ENCODE measurements around the gene FAM117B.
"Not testable (repeated sequence)": the region's sequence is repeated elsewhere in the genome, so short reads cannot be mapped to it uniquely, and the experiment has no call there.

Gene FAM117B

DNA sequence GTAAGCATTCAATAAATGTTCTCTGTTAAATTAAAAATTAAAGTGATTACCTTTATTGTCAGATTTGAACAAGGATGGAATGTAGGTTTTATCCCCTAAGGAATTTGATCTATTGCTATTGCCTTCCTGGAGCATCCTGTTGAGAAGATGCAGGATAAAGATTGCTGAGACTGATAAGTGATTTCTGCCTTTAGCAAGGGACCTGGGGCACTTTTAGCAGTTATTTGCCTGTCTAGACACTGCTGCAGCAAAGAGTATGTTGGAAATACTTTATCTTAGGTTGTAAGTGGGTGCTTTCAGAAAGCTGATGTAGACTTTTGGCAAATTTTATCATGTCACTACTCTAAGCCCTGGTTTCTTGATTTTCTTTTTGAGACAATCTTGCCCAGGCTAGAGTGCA lies 69.5 kb downstream of the FAM117B start:
- Histone ChIP-seq H3K27ac (ENCODE audit: low read depth, low read length) (no peak overlapping the region), H3K4me3 (ENCODE audit: low read length) (no peak overlapping the region), H3K9ac (ENCODE audit: low read depth, low read length) (no peak overlapping the region), H3K4me1 (ENCODE audit: insufficient read depth, low read length) (no peaks in the 10 kb centered on the region), H3K27me3 (ENCODE audit: insufficient read depth, low read length) (no peaks in the 10 kb centered on the region), H3K36me3 (ENCODE audit: insufficient read depth, low read length) (no peaks in the 10 kb centered on the region), H3K9me3 (ENCODE audit: insufficient read depth, low read depth, low read length) (no peaks in the 10 kb centered on the region)

DNA sequence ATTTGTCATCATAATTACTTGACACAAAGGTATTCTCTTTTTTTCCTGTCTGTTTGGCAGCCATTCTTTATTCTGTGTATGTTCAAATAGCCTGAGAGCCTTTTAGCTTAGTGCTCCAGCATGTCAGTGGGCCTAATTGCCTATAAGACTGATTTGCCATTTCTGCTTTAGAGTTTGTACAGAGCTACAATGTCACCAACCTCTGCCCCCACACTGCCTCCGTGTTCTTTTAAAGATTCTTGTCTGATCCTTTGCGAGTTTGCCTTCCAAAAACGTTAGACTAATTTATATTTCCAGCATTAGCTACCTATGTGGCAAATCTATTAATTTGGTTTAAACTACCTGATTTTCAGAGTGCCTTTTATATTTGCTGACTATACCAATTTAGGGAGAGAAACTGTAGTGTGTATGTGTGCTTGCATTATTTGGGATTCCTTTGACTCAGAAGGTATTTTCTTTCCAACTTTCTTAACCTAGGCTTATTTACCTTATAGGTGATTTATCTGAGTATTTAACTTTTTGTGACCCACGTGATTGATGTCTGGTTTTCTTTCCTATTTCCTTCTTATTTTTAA lies 70.8 kb downstream of the FAM117B start:
- no peaks in the 10 kb centered on the region for H3K27me3 ChIP-seq (ENCODE audit: insufficient read depth, low read length)
- H3K4me3 ChIP-seq (ENCODE audit: low read length) = no peak overlapping the region
- 92% methylated on average over 4 of the region's 4 CpGs for WGBS
- no peaks in the 10 kb centered on the region for H3K36me3 ChIP-seq (ENCODE audit: insufficient read depth, low read length)
- no peaks in the 10 kb centered on the region for H3K4me1 ChIP-seq (ENCODE audit: insufficient read depth, low read length)
- H3K27ac ChIP-seq (ENCODE audit: low read depth, low read length) = no peak overlapping the region
- no peak overlapping the region for H3K9ac ChIP-seq (ENCODE audit: low read depth, low read length)
- no peaks in the 10 kb centered on the region for H3K9me3 ChIP-seq (ENCODE audit: insufficient read depth, low read depth, low read length)

DNA sequence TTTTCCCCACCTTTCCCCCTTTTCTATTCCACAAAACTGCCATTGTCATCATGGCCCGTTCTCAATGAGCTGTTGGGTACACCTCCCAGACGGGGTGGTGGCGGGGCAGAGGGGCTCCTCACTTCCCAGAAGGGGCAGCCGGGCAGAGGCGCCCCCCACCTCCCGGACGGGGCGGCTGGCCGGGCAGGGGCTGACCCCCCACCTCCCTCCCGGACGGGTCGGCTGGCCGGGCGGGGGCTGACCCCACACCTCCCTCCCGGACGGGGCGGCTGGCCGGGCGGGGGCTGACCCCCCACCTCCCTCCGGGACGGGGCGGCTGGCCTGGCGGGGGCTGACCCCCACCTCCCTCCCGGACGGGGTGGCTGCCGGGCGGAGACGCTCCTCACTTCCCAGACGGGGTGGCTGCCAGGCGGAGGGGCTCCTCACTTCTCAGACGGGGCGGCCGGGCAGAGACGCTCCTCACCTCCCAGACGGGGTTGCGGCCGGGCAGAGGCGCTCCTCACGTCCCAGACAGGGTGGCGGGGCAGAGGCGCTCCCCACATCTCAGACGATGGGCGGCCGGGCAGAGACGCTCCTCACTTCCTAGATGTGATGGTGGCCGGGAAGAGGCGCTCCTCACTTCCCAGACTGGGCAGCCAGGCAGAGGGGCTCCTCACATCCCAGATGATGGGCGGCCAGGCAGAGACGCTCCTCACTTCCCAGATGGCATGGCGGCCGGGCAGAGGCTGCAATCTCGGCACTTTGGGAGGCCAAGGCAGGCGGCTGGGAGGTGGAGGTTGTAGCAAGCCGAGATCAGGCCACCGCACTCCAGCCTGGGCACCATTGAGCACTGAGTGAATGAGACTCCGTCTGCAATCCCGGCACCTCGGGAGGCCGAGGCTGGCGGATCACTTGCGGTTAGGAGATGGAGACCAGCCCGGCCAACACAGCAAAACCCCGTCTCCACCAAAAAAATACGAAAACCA lies 80.5 kb downstream of the FAM117B start:
- H3K27ac ChIP-seq (ENCODE audit: low read depth, low read length); H3K9ac ChIP-seq (ENCODE audit: low read depth, low read length); H3K27me3 ChIP-seq (ENCODE audit: insufficient read depth, low read length); H3K4me1 ChIP-seq (ENCODE audit: insufficient read depth, low read length); H3K4me3 ChIP-seq (ENCODE audit: low read length); H3K36me3 ChIP-seq (ENCODE audit: insufficient read depth, low read length): not testable (repeated sequence)
- H3K9me3 ChIP-seq (ENCODE audit: insufficient read depth, low read depth, low read length) = 0 out of 2 replicates have a peak, but pooled peaks cover 14% of the 10 kb centered on the region
- WGBS = 97% methylated on average over 57 of the region's 64 CpGs

DNA sequence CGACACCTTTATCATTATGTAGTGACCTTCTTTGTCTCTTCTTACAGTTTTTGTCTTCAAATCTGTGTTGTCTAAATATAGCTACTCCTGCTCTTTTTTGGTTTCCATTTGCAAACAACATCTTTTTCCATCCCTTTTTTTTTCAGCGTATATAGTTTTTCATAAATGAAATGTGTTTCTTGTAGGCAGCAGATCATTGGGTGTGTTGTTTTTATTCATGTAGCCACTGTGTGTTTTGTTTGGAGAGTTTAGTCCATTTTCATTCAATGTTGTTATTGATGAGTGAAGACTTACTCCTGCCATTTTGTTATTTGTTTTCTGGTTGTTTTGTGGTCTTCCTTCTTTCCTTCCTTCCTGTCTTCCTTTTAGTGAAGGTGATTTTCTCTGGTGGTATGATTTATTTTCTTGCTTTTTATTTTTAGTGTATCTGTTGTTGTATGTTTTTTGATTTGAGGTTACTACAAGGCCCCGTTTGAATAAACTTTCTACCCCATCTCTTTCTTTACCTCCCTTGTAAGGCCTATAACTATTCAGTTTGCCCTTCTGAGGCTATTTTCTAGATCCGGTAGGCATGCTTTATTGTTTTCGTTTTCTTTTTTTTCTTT lies 81.4 kb downstream of the FAM117B start:
- H3K36me3 ChIP-seq (ENCODE audit: insufficient read depth, low read length) = no peaks in the 10 kb centered on the region
- WGBS = 98% methylated on average over 5 of the region's 5 CpGs
- 0 out of 2 replicates have a peak, but pooled peaks cover 2% of the 10 kb centered on the region for H3K4me1 ChIP-seq (ENCODE audit: insufficient read depth, low read length)
- 0 out of 2 replicates have a peak, but pooled peaks cover 14% of the 10 kb centered on the region for H3K9me3 ChIP-seq (ENCODE audit: insufficient read depth, low read depth, low read length)
- H3K27me3 ChIP-seq (ENCODE audit: insufficient read depth, low read length) = no peaks in the 10 kb centered on the region
- H3K4me3 ChIP-seq (ENCODE audit: low read length) = no peak overlapping the region
- H3K27ac ChIP-seq (ENCODE audit: low read depth, low read length) = no peak overlapping the region
- no peak overlapping the region for H3K9ac ChIP-seq (ENCODE audit: low read depth, low read length)

DNA sequence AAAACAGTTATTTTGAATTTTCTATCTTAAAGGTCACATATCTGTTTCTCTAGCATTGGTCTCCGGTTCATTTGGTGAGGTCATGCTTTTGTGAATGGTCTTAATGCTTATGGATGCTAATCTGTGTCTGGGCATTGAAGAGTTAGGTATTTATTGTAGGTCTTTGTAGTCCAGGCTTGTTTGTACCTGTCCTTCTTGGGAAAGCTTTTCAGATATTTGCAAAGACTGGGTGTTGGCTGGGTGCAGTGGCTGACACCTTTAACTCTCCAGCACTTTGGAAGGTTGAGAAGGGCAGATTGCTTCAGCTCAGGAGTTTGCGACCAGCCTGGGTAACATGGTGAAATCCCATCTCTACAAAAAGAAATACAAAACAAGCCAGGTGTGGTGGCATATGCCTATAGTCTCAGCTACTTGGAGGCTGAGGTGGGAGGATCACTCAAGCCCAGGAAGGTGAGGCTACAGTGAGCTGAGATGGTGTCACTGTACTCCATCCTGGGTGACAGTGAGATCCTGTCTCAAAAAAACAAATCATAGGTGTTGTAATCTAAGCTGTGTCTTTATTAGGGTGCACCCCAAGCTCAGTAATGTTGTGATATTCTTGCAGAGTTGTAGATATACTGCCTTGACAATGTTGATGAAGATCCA lies 82.3 kb downstream of the FAM117B start:
- H3K4me3 ChIP-seq (ENCODE audit: low read length) = no peak overlapping the region
- 0 out of 2 replicates have a peak, but pooled peaks cover 3% of the 10 kb centered on the region for H3K4me1 ChIP-seq (ENCODE audit: insufficient read depth, low read length)
- H3K27ac ChIP-seq (ENCODE audit: low read depth, low read length) = no peak overlapping the region
- H3K9ac ChIP-seq (ENCODE audit: low read depth, low read length) = no peak overlapping the region
- H3K27me3 ChIP-seq (ENCODE audit: insufficient read depth, low read length) = no peaks in the 10 kb centered on the region
- H3K36me3 ChIP-seq (ENCODE audit: insufficient read depth, low read length) = no peaks in the 10 kb centered on the region
- WGBS = 97% methylated on average over 2 of the region's 2 CpGs
- H3K9me3 ChIP-seq (ENCODE audit: insufficient read depth, low read depth, low read length) = 0 out of 2 replicates have a peak, but pooled peaks cover 14% of the 10 kb centered on the region

DNA sequence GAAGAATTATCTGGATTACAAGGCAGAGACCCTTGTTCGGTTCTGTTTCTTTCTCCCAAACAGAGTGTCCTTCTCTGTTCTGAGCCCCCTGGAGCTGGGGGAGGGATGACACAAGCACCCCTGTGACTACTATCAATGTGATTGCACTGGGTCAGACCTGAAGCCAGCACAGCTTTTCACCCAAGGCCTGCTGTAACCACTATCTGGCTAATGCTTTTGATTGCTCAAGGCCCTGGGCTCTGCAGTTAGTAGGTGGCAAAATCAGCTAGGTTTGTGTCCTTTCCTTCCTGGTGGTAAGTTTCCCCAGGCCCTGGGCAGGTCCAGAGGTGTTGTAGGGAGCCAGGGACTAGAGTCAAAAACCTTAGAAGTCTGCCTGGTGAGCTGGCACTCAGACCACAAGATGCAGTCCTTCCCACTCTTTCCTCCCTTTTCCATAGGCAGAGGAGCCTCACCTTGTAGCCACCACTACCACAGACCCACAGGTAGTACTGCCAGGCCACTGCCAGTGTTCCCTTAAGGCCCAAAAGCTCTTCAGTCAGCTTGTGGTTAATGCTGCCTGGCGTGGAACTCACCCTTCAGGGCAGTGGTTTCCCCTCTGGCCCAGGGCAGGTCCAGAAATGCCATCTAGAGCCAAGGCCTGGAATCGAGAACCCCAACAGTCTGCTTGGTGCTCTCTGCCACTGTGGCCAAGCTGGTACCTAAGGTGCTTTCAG lies 83.0 kb downstream of the FAM117B start:
- Histone ChIP-seq H3K27me3 (ENCODE audit: insufficient read depth, low read length) (no peaks in the 10 kb centered on the region), H3K9me3 (ENCODE audit: insufficient read depth, low read depth, low read length) (0 out of 2 replicates have a peak, but pooled peaks cover 9% of the 10 kb centered on the region), H3K4me3 (ENCODE audit: low read length) (no peak overlapping the region), H3K4me1 (ENCODE audit: insufficient read depth, low read length) (0 out of 2 replicates have a peak, but pooled peaks cover 3% of the 10 kb centered on the region), H3K36me3 (ENCODE audit: insufficient read depth, low read length) (no peaks in the 10 kb centered on the region), H3K9ac (ENCODE audit: low read depth, low read length) (no peak overlapping the region), H3K27ac (ENCODE audit: low read depth, low read length) (no peak overlapping the region)
- WGBS = 90% methylated on average over 3 of the region's 3 CpGs

DNA sequence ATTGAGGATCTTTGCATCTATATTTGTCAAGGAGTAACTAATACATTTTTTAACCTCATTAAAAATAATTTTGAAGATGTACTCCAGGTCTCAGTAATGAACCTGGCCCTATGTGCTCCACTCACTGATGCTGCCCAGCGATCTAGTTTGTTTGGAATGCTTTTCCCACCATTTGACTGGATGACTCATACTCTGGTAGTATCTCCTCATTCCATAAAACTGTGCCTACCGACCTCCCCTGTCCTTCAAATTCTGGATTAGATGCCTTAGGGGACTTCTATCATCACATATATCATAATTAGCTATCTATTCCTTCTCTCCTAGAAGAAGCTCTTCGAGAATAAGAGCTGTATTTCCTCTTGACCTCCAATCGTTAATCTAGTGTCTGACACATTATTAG lies 83.8 kb downstream of the FAM117B start:
- H3K36me3 ChIP-seq (ENCODE audit: insufficient read depth, low read length) = no peaks in the 10 kb centered on the region
- no peak overlapping the region for H3K27ac ChIP-seq (ENCODE audit: low read depth, low read length)
- H3K4me3 ChIP-seq (ENCODE audit: low read length) = no peak overlapping the region
- 0 out of 2 replicates have a peak, but pooled peaks cover 3% of the 10 kb centered on the region for H3K4me1 ChIP-seq (ENCODE audit: insufficient read depth, low read length)
- H3K9me3 ChIP-seq (ENCODE audit: insufficient read depth, low read depth, low read length) = 0 out of 2 replicates have a peak, but pooled peaks cover 8% of the 10 kb centered on the region
- 85% methylated on average over 4 of the region's 4 CpGs for WGBS
- H3K27me3 ChIP-seq (ENCODE audit: insufficient read depth, low read length) = no peaks in the 10 kb centered on the region
- H3K9ac ChIP-seq (ENCODE audit: low read depth, low read length) = no peak overlapping the region

DNA sequence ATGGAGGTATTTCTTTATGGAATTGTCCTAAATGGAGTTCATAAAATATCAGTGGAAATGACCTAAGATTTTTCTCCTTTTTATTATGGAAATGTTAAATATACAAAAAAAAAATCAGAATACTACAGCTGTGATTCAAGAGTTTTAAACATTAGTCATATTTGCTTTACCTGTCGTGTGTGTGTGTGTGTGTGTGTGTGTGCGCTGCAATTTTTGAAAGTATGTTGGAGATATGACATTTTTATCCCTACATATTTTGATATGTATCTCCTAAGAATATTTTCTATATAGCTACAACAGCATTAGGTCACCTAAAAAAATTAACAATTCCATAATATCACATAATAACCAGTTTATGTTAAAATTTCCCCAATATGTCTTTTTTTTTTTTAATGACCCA lies 85.5 kb downstream of the FAM117B start:
- no peak overlapping the region for H3K4me3 ChIP-seq (ENCODE audit: low read length)
- H3K27ac ChIP-seq (ENCODE audit: low read depth, low read length) = no peak overlapping the region
- H3K27me3 ChIP-seq (ENCODE audit: insufficient read depth, low read length) = no peaks in the 10 kb centered on the region
- H3K9me3 ChIP-seq (ENCODE audit: insufficient read depth, low read depth, low read length) = 0 out of 2 replicates have a peak, but pooled peaks cover 5% of the 10 kb centered on the region
- 0 out of 2 replicates have a peak, but pooled peaks cover 3% of the 10 kb centered on the region for H3K4me1 ChIP-seq (ENCODE audit: insufficient read depth, low read length)
- H3K36me3 ChIP-seq (ENCODE audit: insufficient read depth, low read length) = no peaks in the 10 kb centered on the region
- no CpG with 5 or more reads among the region's 2 CpGs for WGBS
- no peak overlapping the region for H3K9ac ChIP-seq (ENCODE audit: low read depth, low read length)

DNA sequence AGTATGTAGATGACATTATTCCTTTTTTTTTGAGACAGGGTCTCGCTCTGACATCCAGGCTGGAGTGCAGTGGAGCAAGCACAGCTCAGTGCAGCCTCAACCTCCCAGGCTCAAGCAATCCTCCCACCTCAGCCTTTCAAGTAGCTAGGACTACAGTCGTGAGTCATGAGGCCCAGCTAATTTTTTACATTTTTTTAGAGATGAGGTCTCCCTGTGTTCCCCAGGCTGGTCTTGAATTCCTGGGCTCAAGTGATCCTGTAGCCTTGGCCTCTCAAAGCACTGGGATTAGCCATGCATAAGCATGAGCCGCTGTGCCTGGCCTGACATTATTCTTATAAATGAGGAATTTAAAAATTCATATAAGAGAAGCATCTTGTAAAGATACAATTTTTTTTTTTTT lies 86.9 kb downstream of the FAM117B start:
- Histone ChIP-seq H3K9me3 (ENCODE audit: insufficient read depth, low read depth, low read length) (no peaks in the 10 kb centered on the region), H3K9ac (ENCODE audit: low read depth, low read length) (no peak overlapping the region), H3K4me1 (ENCODE audit: insufficient read depth, low read length) (0 out of 2 replicates have a peak, but pooled peaks cover 3% of the 10 kb centered on the region), H3K27ac (ENCODE audit: low read depth, low read length) (no peak overlapping the region), H3K4me3 (ENCODE audit: low read length) (no peak overlapping the region), H3K27me3 (ENCODE audit: insufficient read depth, low read length) (no peaks in the 10 kb centered on the region), H3K36me3 (ENCODE audit: insufficient read depth, low read length) (peaks cover 12% of the 10 kb centered on the region)
- WGBS = 86% methylated on average over 3 of the region's 3 CpGs

DNA sequence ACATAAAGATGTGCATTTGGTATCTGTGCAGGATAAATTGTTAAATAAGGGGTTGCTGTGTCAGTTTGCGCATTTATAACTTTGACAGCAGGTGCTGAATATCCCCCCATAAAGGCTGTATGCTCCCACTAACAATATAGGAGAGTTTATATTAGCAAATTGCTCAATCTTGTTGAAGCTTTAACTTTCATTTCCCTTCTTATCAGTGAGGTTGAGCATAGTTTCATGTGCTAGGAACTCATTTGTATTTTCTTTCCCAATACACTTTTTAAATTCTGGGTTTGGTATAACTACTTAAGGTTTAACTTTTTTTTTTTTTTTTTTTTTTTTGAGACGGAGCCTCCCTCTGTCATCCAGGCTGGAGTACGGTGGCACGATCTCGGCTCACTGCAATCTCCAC lies 89.0 kb downstream of the FAM117B start:
- 0 out of 2 replicates have a peak, but pooled peaks cover 3% of the 10 kb centered on the region for H3K4me1 ChIP-seq (ENCODE audit: insufficient read depth, low read length)
- no peaks in the 10 kb centered on the region for H3K27me3 ChIP-seq (ENCODE audit: insufficient read depth, low read length)
- 99% methylated on average over 5 of the region's 5 CpGs for WGBS
- peaks cover 16% of the 10 kb centered on the region for H3K36me3 ChIP-seq (ENCODE audit: insufficient read depth, low read length)
- H3K9ac ChIP-seq (ENCODE audit: low read depth, low read length) = no peak overlapping the region
- no peak overlapping the region for H3K27ac ChIP-seq (ENCODE audit: low read depth, low read length)
- no peaks in the 10 kb centered on the region for H3K9me3 ChIP-seq (ENCODE audit: insufficient read depth, low read depth, low read length)
- H3K4me3 ChIP-seq (ENCODE audit: low read length) = no peak overlapping the region
